GM23248 (cell line): ENCODE data around the gene INPP5A.

Source experiments
- EZH2 ChIP-seq: fragments of 200-600 bp; sonication (generic); IDR thresholded peaks from 2 replicates; pipeline ENCODE4 v1.6.1; 2018; ENCODE audit warnings: antibody characterized with exemption, mild to moderate bottlenecking; ENCODE audit not compliant: insufficient read depth, poor library complexity, severe bottlenecking
- EZH2phosphoT487 ChIP-seq: fragments of 200-600 bp; sonication (generic); IDR thresholded peaks from 2 replicates; pipeline ENCODE4 v1.6.1; 2018; ENCODE audit warnings: antibody characterized with exemption, moderate library complexity, mild to moderate bottlenecking, low read depth; ENCODE audit not compliant: insufficient read depth

DNA sequence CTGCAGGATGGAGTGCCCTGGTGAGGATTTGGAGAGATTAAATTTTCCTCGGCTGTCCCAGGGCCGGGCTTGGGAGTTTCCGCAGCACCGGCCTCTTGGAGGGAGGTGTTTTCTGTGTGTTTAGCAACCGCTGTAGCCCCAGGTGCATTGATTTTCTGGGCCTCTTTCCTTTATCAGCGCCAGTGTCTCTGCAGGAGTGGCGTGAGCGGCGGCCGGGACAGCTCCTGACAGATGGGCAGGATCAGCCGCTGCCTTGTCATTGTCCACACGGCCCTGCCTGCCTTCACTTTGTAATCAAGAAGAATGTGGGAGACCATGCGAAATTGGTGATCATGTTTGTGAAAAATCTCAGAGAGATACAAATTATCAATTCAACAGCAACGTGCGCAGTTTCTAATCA, 216.0 kb downstream of the INPP5A start:
- TF ChIP-seq EZH2phosphoT487: no peak
- no peak for TF ChIP-seq EZH2
